RWPE1 (cell line): Measurements from ENCODE around the gene RNF123.

Experiments used
- CTCF ChIA-PET: fragments of 350-600 bp; sonication (Branson Sonifier 250); formaldehyde crosslinking; extraction: SDS; loops from one replicate; lab custom pipeline; 2021; lab: Yijun Ruan, JAX
- POLR2A ChIA-PET: fragments of 400-600 bp; formaldehyde crosslinking; extraction: SDS; loops from one replicate; lab custom pipeline; 2020; ENCODE audit warnings: antibody characterized with exemption; ENCODE audit not compliant: low non-redundant PET; lab: Yijun Ruan, JAX
- DNase-seq: peaks from one replicate; pipeline ENCODE4 v3.0.0; 2012; ENCODE audit warnings: low spot score
- H3K27ac ChIP-seq: fragments of 450-650 bp; 2 replicates; pipeline ENCODE4 v1.5.1; 2017
- CTCF ChIP-seq: fragments of 450-650 bp; conservative IDR thresholded peaks from 2 replicates; pipeline ENCODE4 v1.5.1; 2017; ENCODE audit warnings: low read depth, mild to moderate bottlenecking

RNF123 gene

DNA sequence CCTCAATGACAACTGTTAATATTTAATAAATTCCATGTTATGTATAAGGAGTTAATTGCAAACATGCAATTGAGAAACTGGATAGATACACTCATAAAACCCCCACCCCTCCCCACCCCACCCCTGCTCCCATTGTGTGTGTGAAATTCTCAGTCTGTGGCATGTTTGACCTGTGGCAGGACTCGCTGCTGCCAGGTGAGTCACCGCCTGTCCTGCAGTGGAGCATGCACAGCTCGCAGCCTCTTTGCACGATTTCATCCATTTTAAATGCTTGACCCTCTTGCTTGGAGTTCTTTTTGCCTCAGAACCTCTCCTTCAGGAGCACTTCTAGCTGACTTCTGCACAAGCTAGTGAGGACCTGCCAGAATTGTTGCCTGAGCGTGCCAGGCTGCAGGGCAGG, 20.5 kb upstream of the RNF123 start:
- POLR2A ChIA-PET: no interaction called here
- DNase-seq: peak; percentile 38
- H3K27ac ChIP-seq: peak overlapping the region; percentile 87
- TF ChIP-seq CTCF: no peak
- CTCF ChIA-PET: no interaction called here

- no peak for DNase-seq
- CTCF ChIA-PET: no interaction called here
- peak overlapping the region; percentile 87 for H3K27ac ChIP-seq
- POLR2A ChIA-PET: no interaction called here
- TF ChIP-seq CTCF: no peak
Measured at GRCh38 chr3:49669352-49669751, 20.0 kb upstream of the RNF123 start.

- CTCF ChIA-PET: interaction anchor here (0.6 to 3.3 kb wide), 3 partner anchors 117 to 133 kb away, joined by 4 to 44 read pairs (median 4); partner anchors contain the start of gene BSN
Measured at GRCh38 chr3:49670940-49671290, 18.4 kb upstream of the RNF123 start.

GRCh38 chr3:49671291-49672288, 17.8 kb upstream of the RNF123 start:
- H3K27ac ChIP-seq: peak overlapping the region; percentile 31
- TF ChIP-seq CTCF: peak; percentile 90
- DNase-seq: peak; percentile 73
- POLR2A ChIA-PET: interaction anchor here (1.4 kb wide), 1 partner anchor 132 kb away, joined by 6 read pairs; no protein-coding TSS in a partner anchor
- CTCF ChIA-PET: interaction anchor here (0.6 to 3.3 kb wide), 8 partner anchors 8 to 217 kb away, joined by 3 to 44 read pairs (median 4); partner anchors contain the start of gene BSN

More at GRCh38 chr3:49670940-49671290, 18.4 kb upstream of the RNF123 start:
- TF ChIP-seq CTCF: no peak
- no peak for DNase-seq
- POLR2A ChIA-PET: no interaction called here
- peak overlapping the region; percentile 87 for H3K27ac ChIP-seq

DNA sequence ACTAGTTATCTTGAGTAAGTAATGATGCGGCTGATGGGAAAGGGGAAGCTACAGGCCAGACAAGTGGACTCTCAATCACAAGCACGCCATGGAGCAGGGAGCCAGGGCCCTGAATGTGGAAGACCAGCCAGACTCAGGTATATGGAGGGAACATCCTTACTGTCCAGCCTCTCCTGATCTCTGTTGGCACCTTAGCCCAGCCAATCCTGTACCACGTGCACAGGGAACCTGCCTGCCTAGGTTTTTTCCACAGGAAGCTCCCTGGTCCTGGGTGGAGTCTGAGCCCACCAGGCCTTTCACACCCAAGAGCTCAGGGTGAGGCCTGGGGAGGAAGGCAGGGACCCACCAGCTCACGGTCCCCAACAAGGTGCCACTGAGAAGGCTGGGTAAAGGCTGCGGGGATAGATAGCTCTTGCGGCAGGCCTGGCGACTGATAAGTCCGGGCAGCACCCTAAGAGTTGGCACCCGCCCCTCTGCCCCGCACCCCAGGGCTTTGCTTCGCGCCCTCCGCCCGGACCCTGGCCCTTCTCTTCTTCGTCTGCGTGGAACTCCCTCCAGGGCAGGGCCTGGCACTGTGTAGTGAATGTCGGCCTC, 16.1 kb upstream of the RNF123 start:
- no peak for TF ChIP-seq CTCF
- peak overlapping the region; percentile 95 for H3K27ac ChIP-seq
- POLR2A ChIA-PET: interaction anchor here (0.6 to 1.4 kb wide), 3 partner anchors 73 to 137 kb away, joined by 4 to 6 read pairs (median 4); no protein-coding TSS in a partner anchor
- peak; percentile 21 for DNase-seq
- CTCF ChIA-PET: interaction anchor here (0.7 to 3.3 kb wide), 2 partner anchors 50 to 133 kb away, joined by 5 to 44 read pairs; no protein-coding TSS in a partner anchor
